ENCODE measurements around the gene HFE. TPM values are rescaled to one million over a fixed set of nuclear protein-coding genes. Genes with fewer than 3 reads are reported as not detected.

Gene HFE
- total and polyA plus RNA-seq, 2 of the 13 experiments (the other 11 are each of a cell fraction or from before 2014, with no cell fraction given) = 3.7 to 6.3 TPM

DNA sequence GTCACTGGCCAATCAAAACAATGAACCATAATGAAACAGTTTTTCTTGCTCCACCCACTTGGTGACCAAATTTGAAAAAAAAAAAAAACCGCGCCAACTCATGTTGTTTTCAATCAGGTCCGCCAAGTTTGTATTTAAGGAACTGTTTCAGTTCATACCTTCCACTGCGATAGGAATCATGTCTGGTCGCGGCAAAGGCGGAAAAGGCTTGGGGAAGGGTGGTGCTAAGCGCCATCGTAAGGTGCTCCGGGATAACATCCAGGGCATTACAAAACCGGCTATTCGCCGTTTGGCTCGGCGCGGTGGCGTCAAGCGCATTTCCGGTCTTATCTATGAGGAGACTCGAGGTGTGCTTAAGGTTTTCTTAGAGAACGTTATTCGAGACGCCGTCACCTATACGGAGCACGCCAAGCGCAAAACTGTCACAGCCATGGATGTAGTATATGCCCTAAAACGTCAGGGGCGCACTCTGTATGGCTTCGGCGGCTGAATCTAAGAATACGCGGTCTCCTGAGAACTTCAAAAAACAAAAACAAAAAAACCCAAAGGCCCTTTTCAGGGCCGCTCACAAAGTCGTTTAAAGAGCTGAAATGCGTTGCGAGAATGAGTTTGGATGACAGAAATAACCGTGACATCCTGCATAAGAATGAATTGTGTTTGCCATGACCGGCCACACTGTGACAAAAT lies 16.7 kb downstream of the HFE start (continued):
- no peak for TF ChIP-seq IKZF4 (CRISPR knock-in tag; IDR thresholded peaks at IDR 0.05; ENCODE audit: borderline replicate concordance, low read depth, not compliant biosample characterization)
- peak; percentile 81 for TF ChIP-seq SOX5 (CRISPR knock-in tag; IDR thresholded peaks at IDR 0.05; ENCODE audit: borderline replicate concordance)
- TF ChIP-seq HOXA7 (CRISPR knock-in tag; IDR thresholded peaks at IDR 0.05) = no peak
- TF ChIP-seq, protein P1, sequence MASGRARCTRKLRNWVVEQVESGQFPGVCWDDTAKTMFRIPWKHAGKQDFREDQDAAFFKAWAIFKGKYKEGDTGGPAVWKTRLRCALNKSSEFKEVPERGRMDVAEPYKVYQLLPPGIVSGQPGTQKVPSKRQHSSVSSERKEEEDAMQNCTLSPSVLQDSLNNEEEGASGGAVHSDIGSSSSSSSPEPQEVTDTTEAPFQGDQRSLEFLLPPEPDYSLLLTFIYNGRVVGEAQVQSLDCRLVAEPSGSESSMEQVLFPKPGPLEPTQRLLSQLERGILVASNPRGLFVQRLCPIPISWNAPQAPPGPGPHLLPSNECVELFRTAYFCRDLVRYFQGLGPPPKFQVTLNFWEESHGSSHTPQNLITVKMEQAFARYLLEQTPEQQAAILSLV (CRISPR knock-in tag; IDR thresholded peaks at IDR 0.05; ENCODE audit: borderline replicate concordance) = peak; percentile 97
- TF ChIP-seq, protein P2, sequence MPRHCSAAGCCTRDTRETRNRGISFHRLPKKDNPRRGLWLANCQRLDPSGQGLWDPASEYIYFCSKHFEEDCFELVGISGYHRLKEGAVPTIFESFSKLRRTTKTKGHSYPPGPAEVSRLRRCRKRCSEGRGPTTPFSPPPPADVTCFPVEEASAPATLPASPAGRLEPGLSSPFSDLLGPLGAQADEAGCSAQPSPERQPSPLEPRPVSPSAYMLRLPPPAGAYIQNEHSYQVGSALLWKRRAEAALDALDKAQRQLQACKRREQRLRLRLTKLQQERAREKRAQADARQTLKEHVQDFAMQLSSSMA (CRISPR knock-in tag; IDR thresholded peaks at IDR 0.05) = peak; percentile 77
- TF ChIP-seq, protein P3, sequence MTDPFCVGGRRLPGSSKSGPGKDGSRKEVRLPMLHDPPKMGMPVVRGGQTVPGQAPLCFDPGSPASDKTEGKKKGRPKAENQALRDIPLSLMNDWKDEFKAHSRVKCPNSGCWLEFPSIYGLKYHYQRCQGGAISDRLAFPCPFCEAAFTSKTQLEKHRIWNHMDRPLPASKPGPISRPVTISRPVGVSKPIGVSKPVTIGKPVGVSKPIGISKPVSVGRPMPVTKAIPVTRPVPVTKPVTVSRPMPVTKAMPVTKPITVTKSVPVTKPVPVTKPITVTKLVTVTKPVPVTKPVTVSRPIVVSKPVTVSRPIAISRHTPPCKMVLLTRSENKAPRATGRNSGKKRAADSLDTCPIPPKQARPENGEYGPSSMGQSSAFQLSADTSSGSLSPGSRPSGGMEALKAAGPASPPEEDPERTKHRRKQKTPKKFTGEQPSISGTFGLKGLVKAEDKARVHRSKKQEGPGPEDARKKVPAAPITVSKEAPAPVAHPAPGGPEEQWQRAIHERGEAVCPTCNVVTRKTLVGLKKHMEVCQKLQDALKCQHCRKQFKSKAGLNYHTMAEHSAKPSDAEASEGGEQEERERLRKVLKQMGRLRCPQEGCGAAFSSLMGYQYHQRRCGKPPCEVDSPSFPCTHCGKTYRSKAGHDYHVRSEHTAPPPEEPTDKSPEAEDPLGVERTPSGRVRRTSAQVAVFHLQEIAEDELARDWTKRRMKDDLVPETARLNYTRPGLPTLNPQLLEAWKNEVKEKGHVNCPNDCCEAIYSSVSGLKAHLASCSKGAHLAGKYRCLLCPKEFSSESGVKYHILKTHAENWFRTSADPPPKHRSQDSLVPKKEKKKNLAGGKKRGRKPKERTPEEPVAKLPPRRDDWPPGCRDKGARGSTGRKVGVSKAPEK (CRISPR knock-in tag; IDR thresholded peaks at IDR 0.05; ENCODE audit: borderline replicate concordance) = peak; percentile 98; the same call in 1 of the 2 replicates
- TF ChIP-seq, protein P4, sequence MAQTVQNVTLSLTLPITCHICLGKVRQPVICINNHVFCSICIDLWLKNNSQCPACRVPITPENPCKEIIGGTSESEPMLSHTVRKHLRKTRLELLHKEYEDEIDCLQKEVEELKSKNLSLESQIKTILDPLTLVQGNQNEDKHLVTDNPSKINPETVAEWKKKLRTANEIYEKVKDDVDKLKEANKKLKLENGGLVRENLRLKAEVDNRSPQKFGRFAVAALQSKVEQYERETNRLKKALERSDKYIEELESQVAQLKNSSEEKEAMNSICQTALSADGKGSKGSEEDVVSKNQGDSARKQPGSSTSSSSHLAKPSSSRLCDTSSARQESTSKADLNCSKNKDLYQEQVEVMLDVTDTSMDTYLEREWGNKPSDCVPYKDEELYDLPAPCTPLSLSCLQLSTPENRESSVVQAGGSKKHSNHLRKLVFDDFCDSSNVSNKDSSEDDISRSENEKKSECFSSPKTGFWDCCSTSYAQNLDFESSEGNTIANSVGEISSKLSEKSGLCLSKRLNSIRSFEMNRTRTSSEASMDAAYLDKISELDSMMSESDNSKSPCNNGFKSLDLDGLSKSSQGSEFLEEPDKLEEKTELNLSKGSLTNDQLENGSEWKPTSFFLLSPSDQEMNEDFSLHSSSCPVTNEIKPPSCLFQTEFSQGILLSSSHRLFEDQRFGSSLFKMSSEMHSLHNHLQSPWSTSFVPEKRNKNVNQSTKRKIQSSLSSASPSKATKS (CRISPR knock-in tag; IDR thresholded peaks at IDR 0.05) = peak; percentile 95; the same call in 1 of the 2 replicates
- peak; percentile 74; the same call in 1 of the 2 replicates for TF ChIP-seq ZNF615 (CRISPR knock-in tag; IDR thresholded peaks at IDR 0.05; ENCODE audit: borderline replicate concordance)
- TF ChIP-seq NFYB (CRISPR knock-in tag; IDR thresholded peaks at IDR 0.05) = peak; percentile 77
- peak; percentile 93 for TF ChIP-seq MED13 (CRISPR knock-in tag; IDR thresholded peaks at IDR 0.05)
- no peak for TF ChIP-seq MZF1 (CRISPR knock-in tag; IDR thresholded peaks at IDR 0.05; ENCODE audit: borderline replicate concordance)
- peak; percentile 79; the same call in 1 of the 2 replicates for TF ChIP-seq ZNF180 (CRISPR knock-in tag; IDR thresholded peaks at IDR 0.05; ENCODE audit: borderline replicate concordance, low read depth)
- TF ChIP-seq, protein P5, sequence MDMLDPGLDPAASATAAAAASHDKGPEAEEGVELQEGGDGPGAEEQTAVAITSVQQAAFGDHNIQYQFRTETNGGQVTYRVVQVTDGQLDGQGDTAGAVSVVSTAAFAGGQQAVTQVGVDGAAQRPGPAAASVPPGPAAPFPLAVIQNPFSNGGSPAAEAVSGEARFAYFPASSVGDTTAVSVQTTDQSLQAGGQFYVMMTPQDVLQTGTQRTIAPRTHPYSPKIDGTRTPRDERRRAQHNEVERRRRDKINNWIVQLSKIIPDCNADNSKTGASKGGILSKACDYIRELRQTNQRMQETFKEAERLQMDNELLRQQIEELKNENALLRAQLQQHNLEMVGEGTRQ (IDR thresholded peaks at IDR 0.05; ENCODE audit: low read depth, low read length) = no peak
- TF ChIP-seq, protein P5 (CRISPR knock-in tag; IDR thresholded peaks at IDR 0.05; ENCODE audit: borderline replicate concordance) = no peak
- TF ChIP-seq, protein P6, sequence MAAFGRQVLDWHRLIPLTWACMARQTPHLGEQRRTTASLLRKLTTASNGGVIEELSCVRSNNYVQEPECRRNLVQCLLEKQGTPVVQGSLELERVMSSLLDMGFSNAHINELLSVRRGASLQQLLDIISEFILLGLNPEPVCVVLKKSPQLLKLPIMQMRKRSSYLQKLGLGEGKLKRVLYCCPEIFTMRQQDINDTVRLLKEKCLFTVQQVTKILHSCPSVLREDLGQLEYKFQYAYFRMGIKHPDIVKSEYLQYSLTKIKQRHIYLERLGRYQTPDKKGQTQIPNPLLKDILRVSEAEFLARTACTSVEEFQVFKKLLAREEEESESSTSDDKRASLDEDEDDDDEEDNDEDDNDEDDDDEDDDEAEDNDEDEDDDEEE (CRISPR knock-in tag; IDR thresholded peaks at IDR 0.05) = no peak
- peak; percentile 74; the same call in 1 of the 2 replicates for TF ChIP-seq NR1H2 (CRISPR knock-in tag; IDR thresholded peaks at IDR 0.05; ENCODE audit: borderline replicate concordance, low read depth)
- TF ChIP-seq ZNF776 (CRISPR knock-in tag; IDR thresholded peaks at IDR 0.05) = peak; percentile 83; the same call in 1 of the 2 replicates
- peak; percentile 86 for TF ChIP-seq FOXC1 (CRISPR knock-in tag; IDR thresholded peaks at IDR 0.05; ENCODE audit: borderline replicate concordance)
